Activated naive CD4-positive, alpha-beta T cell treated with anti-CD3 and anti-CD28 coated beads, Interleukin-2, amount 10 ng/mL, durations not matched to agents 7 days and 5 days (primary cell): ENCODE results near the gene HSDL1.

Experiments
- CTCF ChIA-PET: fragments of 350-600 bp; sonication (Branson Sonifier 250); formaldehyde crosslinking; loops from one replicate; lab custom pipeline; 2021; ENCODE audit warnings: antibody characterized with exemption; lab: Charles Lee
- DNase-seq: peaks from one replicate; pipeline ENCODE4 v3.0.0-alpha.2; 2020
- H3K27ac Mint-ChIP-seq: one replicate; pipeline ENCODE4 v1.8.0; 2021; ENCODE audit warnings: mild to moderate bottlenecking, moderate library complexity, mixed read lengths
- H3K27me3 Mint-ChIP-seq: one replicate; pipeline ENCODE4 v1.8.0; 2021; ENCODE audit warnings: mild to moderate bottlenecking, mixed read lengths
- H3K36me3 Mint-ChIP-seq: one replicate; pipeline ENCODE4 v1.8.0; 2021; ENCODE audit warnings: mixed read lengths
- H3K4me1 Mint-ChIP-seq: one replicate; pipeline ENCODE4 v1.8.0; 2021; ENCODE audit warnings: mixed read lengths
- H3K4me3 Mint-ChIP-seq: one replicate; pipeline ENCODE4 v1.8.0; 2021; ENCODE audit warnings: mild to moderate bottlenecking, moderate library complexity, mixed read lengths
- H3K9me3 Mint-ChIP-seq: one replicate; pipeline ENCODE4 v1.8.0; 2021; ENCODE audit warnings: mixed read lengths

Gene HSDL1

DNA sequence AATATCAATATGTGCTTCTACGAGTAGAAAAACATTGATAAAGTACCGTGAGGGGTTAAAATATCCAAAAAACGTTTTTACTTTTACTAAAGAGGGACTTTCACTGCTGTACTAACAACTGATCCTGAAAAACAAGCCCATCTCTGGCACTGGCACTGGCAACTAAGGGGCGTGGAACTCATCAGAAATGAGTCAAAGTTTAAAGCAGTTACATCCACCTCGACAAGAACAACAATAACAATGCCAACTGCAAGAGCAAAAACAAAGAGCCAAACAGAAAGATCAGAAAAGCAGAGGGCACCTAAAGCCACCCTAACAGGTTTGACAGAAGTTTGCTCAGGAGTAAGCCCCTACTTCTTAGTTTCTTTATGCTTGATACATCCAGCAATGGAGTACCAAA, 41.3 kb downstream of the HSDL1 start:
- Mint-ChIP-seq H3K9me3 (no peaks in the 10 kb centered on the region), H3K27me3 (no peaks in the 10 kb centered on the region), H3K4me1 (peaks cover 18% of the 10 kb centered on the region), H3K27ac (no peak overlapping the region), H3K36me3 (peaks cover 17% of the 10 kb centered on the region), H3K4me3 (no peak overlapping the region)
- no peak for DNase-seq
- CTCF ChIA-PET, result no interaction called here

GRCh38 chr16:84098939-84099338, 46.0 kb downstream of the HSDL1 start:
- CTCF ChIA-PET, result interaction anchor here (1.7 to 1.9 kb wide), 2 partner anchors 77 to 88 kb away, joined by 5 to 7 read pairs; partner anchors contain the start of gene TAF1C
- H3K27ac Mint-ChIP-seq, result no peak overlapping the region
- H3K4me3 Mint-ChIP-seq, result no peak overlapping the region
- no peaks in the 10 kb centered on the region for H3K9me3 Mint-ChIP-seq
- H3K4me1 Mint-ChIP-seq, result peaks cover 19% of the 10 kb centered on the region
- H3K36me3 Mint-ChIP-seq, result peaks cover 44% of the 10 kb centered on the region
- DNase-seq, result no peak
- H3K27me3 Mint-ChIP-seq, result no peaks in the 10 kb centered on the region

GRCh38 chr16:84096447-84097005, 48.5 kb downstream of the HSDL1 start:
- no peaks in the 10 kb centered on the region for H3K9me3 Mint-ChIP-seq
- H3K36me3 Mint-ChIP-seq, result peaks cover 54% of the 10 kb centered on the region
- DNase-seq, result no peak
- H3K27me3 Mint-ChIP-seq, result no peaks in the 10 kb centered on the region
- H3K4me1 Mint-ChIP-seq, result peaks cover 15% of the 10 kb centered on the region
- H3K27ac Mint-ChIP-seq, result no peak overlapping the region
- no peak overlapping the region for H3K4me3 Mint-ChIP-seq
- CTCF ChIA-PET, result interaction anchor here (1.1 kb wide), 1 partner anchor 79 kb away, joined by 3 read pairs; no protein-coding TSS in a partner anchor

- no peak overlapping the region for H3K4me3 Mint-ChIP-seq
- no peak for DNase-seq
- no peaks in the 10 kb centered on the region for H3K27me3 Mint-ChIP-seq
- no peaks in the 10 kb centered on the region for H3K9me3 Mint-ChIP-seq
- CTCF ChIA-PET, result interaction anchor here (1.1 kb wide), 1 partner anchor 80 kb away, joined by 3 read pairs; no protein-coding TSS in a partner anchor
- peaks cover 59% of the 10 kb centered on the region for H3K36me3 Mint-ChIP-seq
- H3K27ac Mint-ChIP-seq, result no peak overlapping the region
- peaks cover 18% of the 10 kb centered on the region for H3K4me1 Mint-ChIP-seq
These were observed 49.5 kb downstream of the HSDL1 start for GRCh38 chr16:84095466-84095865.

DNA sequence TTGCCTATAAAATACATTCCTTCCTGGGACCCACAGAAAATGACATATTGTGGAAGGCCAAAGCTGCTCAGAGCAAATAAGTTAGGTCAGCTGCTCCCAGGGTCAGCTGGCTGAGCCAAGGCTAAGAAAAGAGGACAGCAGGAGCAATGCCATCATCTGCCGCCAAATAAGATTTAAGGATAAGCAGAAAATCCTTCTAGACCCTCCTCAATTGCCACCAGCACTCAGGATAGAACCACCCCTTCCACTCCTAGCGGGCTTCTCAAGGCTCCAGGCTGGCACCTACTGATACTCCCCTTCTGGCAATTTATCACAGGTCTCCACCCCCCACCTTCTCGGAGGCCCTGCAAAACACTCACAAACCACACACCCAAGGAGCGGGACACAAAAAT, 51.1 kb downstream of the HSDL1 start:
- Mint-ChIP-seq H3K9me3 (no peaks in the 10 kb centered on the region), H3K36me3 (peaks cover 60% of the 10 kb centered on the region), H3K4me3 (no peak overlapping the region), H3K27me3 (no peaks in the 10 kb centered on the region), H3K4me1 (peaks cover 20% of the 10 kb centered on the region), H3K27ac (no peak overlapping the region)
- DNase-seq, result no peak
- CTCF ChIA-PET, result no interaction called here

GRCh38 chr16:84093120-84093878, 51.7 kb downstream of the HSDL1 start:
- CTCF ChIA-PET, result interaction anchor here (0.5 to 1.4 kb wide), 2 partner anchors 8 to 28 kb away, joined by 4 read pairs; no protein-coding TSS in a partner anchor
- Mint-ChIP-seq H3K4me3 (no peak overlapping the region), H3K9me3 (no peaks in the 10 kb centered on the region), H3K27me3 (no peaks in the 10 kb centered on the region), H3K36me3 (peaks cover 62% of the 10 kb centered on the region), H3K27ac (no peak overlapping the region), H3K4me1 (peaks cover 24% of the 10 kb centered on the region)
- DNase-seq, result no peak

- H3K9me3 Mint-ChIP-seq, result no peaks in the 10 kb centered on the region
- no peaks in the 10 kb centered on the region for H3K27me3 Mint-ChIP-seq
- peaks cover 42% of the 10 kb centered on the region for H3K4me1 Mint-ChIP-seq
- CTCF ChIA-PET, result interaction anchor here (0.6 to 1.4 kb wide), 3 partner anchors 10 to 712 kb away, joined by 3 to 4 read pairs (median 4); no protein-coding TSS in a partner anchor
- H3K36me3 Mint-ChIP-seq, result peaks cover 62% of the 10 kb centered on the region
- H3K4me3 Mint-ChIP-seq, result no peak overlapping the region
- DNase-seq, result no peak
- H3K27ac Mint-ChIP-seq, result no peak overlapping the region
These were observed 53.5 kb downstream of the HSDL1 start for GRCh38 chr16:84091460-84091859.

GRCh38 chr16:84090211-84090610, 54.8 kb downstream of the HSDL1 start:
- Mint-ChIP-seq H3K36me3 (peaks cover 63% of the 10 kb centered on the region), H3K27ac (peak overlapping the region; percentile 83), H3K4me3 (no peak overlapping the region)

DNA sequence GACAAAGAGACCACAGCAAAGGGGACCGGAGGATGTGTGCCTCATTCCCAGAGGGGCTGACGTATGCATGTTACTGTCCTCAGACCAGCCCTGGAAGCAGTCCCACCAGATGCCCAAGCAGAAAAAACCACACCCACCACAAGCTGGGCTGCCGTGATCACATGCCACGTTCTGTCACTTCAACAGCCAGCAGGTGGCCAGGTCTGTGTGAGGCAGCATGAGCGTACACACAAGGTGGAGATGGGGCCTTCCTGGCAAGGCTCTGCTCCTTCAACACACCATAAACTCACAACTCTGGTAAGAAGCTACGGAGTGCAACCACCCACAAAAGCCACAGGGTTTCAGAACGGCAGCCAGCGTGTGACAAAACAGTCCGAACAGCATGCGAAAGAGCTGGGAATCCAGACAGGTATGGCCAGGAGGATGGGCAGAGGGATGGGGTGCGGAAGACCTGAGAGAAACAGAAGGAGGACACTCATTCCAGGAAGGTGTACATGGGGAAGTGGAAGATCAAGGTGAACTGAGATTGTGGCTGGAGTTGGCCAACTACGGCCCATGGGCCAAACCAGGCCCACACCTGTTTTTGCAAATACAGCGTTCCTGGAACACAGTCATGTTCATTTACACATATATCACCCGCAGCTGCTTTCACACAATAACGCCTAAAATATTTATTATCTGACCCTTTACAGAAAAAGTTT, 56.1 kb downstream of the HSDL1 start:
- Mint-ChIP-seq H3K4me3 (no peak overlapping the region), H3K36me3 (peaks cover 54% of the 10 kb centered on the region), H3K4me1 (peaks cover 56% of the 10 kb centered on the region), H3K9me3 (no peaks in the 10 kb centered on the region), H3K27me3 (no peaks in the 10 kb centered on the region), H3K27ac (peak overlapping the region; percentile 84)
- DNase-seq, result peak; percentile 78
- CTCF ChIA-PET, result interaction anchor here (1.0 to 7.4 kb wide), 8 partner anchors 11 to 99 kb away, joined by 3 to 123 read pairs (median 7); partner anchors contain the start of genes MBTPS1 and TAF1C

More at GRCh38 chr16:84090211-84090610, 54.8 kb downstream of the HSDL1 start:
- Mint-ChIP-seq H3K9me3 (no peaks in the 10 kb centered on the region), H3K27me3 (no peaks in the 10 kb centered on the region), H3K4me1 (peaks cover 51% of the 10 kb centered on the region)
- peak; percentile 40 for DNase-seq
- CTCF ChIA-PET, result interaction anchor here (7.4 kb wide), 1 partner anchor 84 kb away, joined by 123 read pairs; no protein-coding TSS in a partner anchor

DNA sequence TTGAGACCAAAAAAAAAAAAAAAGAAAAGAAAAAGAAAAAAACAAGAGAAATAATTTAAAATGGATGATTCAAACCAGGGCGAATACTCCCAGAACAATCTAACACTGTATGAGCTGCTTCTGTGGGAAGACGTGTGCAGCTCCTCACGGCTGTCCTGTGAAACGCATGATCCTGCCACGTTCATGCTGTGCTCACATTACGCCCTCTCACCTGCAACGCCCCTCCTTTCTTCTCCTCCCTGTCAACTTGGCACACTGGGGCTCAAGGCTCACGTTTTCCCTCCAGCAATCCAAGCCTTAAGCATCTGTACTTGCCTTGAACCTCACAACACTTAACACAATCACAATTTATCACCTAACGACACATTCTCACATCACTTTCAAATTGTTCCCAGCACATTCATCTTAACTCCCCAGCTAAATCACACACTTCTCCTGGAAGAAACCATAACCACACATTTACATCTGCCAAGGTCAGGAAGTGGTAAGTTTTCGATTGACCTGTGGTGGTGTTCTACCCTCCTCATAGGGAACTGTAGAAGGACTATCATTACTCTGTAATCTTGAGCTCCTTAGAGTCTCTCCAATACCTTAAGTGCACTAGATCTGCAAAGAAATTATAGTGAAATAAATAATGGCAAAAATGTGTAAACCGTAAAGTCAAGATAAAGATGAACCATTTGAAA, 57.4 kb downstream of the HSDL1 start:
- H3K27ac Mint-ChIP-seq, result no peak overlapping the region
- H3K4me1 Mint-ChIP-seq, result peaks cover 56% of the 10 kb centered on the region
- CTCF ChIA-PET, result interaction anchor here (0.7 to 7.4 kb wide), 10 partner anchors 18 to 261 kb away, joined by 3 to 123 read pairs (median 6); partner anchors contain the start of genes MBTPS1, OSGIN1 and TAF1C
- no peaks in the 10 kb centered on the region for H3K9me3 Mint-ChIP-seq
- peaks cover 49% of the 10 kb centered on the region for H3K36me3 Mint-ChIP-seq
- no peak overlapping the region for H3K4me3 Mint-ChIP-seq
- DNase-seq, result no peak
- H3K27me3 Mint-ChIP-seq, result no peaks in the 10 kb centered on the region

DNA sequence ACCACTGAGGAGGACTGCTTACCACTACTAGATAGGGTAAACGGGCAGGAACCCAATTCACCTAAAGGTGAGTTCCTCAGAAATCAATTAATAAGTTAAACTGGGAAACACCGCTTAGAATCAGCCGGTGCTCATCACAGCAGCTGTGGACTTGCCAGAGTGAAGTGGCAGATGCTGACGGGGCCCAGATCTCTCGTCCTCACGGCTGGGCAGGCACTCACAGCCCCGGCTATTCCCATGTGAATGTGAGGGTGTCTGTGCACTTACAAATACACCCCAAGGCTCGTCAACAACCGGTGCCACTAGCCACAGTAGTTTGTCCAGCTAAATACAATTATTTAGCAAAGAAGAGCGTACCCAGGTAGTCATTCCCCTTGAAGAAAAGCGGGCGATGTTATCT, 58.0 kb downstream of the HSDL1 start:
- no peak for DNase-seq
- H3K4me1 Mint-ChIP-seq, result peaks cover 56% of the 10 kb centered on the region
- CTCF ChIA-PET, result interaction anchor here (1.1 to 7.4 kb wide), 10 partner anchors 18 to 133 kb away, joined by 3 to 123 read pairs (median 6); partner anchors contain the start of genes MBTPS1, OSGIN1 and TAF1C
- no peak overlapping the region for H3K4me3 Mint-ChIP-seq
- no peaks in the 10 kb centered on the region for H3K27me3 Mint-ChIP-seq
- H3K9me3 Mint-ChIP-seq, result no peaks in the 10 kb centered on the region
- peaks cover 50% of the 10 kb centered on the region for H3K36me3 Mint-ChIP-seq
- no peak overlapping the region for H3K27ac Mint-ChIP-seq

DNA sequence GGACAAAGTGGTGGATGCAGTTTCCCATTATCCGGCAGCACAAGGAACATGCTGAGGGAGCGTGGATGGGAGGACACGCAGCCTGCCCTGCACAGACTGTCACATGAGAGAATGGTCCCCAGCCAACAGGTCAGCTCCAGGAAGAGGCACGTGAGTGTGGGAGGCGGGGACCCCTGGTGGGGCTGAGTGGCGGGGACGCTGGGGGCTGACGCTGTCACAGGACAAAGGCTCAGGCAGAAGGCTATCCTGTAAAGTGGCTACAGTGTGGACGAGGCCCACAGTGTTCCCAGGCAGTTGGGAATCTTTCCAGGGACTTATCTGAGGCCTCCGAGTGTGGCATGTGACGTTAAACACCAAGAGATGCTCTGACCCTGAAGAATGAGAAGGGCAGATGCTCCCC, 58.6 kb downstream of the HSDL1 start:
- Mint-ChIP-seq H3K36me3 (peaks cover 51% of the 10 kb centered on the region), H3K27ac (peak overlapping the region; percentile 42), H3K4me3 (no peak overlapping the region), H3K9me3 (no peaks in the 10 kb centered on the region), H3K27me3 (no peaks in the 10 kb centered on the region), H3K4me1 (peaks cover 56% of the 10 kb centered on the region)
- CTCF ChIA-PET, result interaction anchor here (0.9 to 7.4 kb wide), 8 partner anchors 11 to 640 kb away, joined by 3 to 123 read pairs (median 4); partner anchors contain the start of gene TAF1C
- no peak for DNase-seq

- Mint-ChIP-seq H3K27me3 (no peaks in the 10 kb centered on the region), H3K4me3 (no peak overlapping the region), H3K36me3 (peaks cover 52% of the 10 kb centered on the region), H3K9me3 (no peaks in the 10 kb centered on the region), H3K27ac (peak overlapping the region; percentile 42), H3K4me1 (peaks cover 53% of the 10 kb centered on the region)
- DNase-seq, result no peak
- CTCF ChIA-PET, result interaction anchor here (0.9 to 7.4 kb wide), 12 partner anchors 11 to 641 kb away, joined by 3 to 123 read pairs (median 4); partner anchors contain the start of gene TAF1C
These were observed 59.2 kb downstream of the HSDL1 start for GRCh38 chr16:84085773-84086172.
